Natural killer cell treated with Interleukin-12 subunit alpha and Interleukin-12 subunit beta and Interleukin-15 and Interleukin-18, amount 100 ng/mL, for 72 hours (primary cell): Measurements from ENCODE around the gene CDK10. TPM values are rescaled to one million over a fixed set of nuclear protein-coding genes. Genes with fewer than 3 reads are reported as not detected.

Source experiments
- ATAC-seq, 2 donors: fragments of 150-1000 bp; cut with Tn5 transposase in 1 of 2; sonication (Bioruptor Pico), chemical (Tn5 transposase) in 1 of 2; 2 replicates each; pipeline ENCODE4 v1.10.0; 2021
- DNase-seq: peaks from one replicate; pipeline ENCODE4 v3.0.0; 2022; ENCODE audit warnings: low spot score
- H3K27ac Mint-ChIP-seq, 2 donors: 1 replicate in 1 of 2; 2 replicates in 1 of 2; pipeline ENCODE4 v1.8.0; 2022; ENCODE audit warnings: mixed read lengths in 2 of 2, mild to moderate bottlenecking in 1 of 2, moderate library complexity in 1 of 2
- H3K27me3 Mint-ChIP-seq, 2 donors: 1 replicate in 1 of 2; 2 replicates in 1 of 2; pipeline ENCODE4 v1.8.0; 2022; ENCODE audit warnings: mixed read lengths in 2 of 2
- H3K36me3 Mint-ChIP-seq: one replicate; pipeline ENCODE4 v1.8.0; 2022; ENCODE audit warnings: mixed read lengths
- H3K4me1 Mint-ChIP-seq, 2 donors: 1 replicate in 1 of 2; 2 replicates in 1 of 2; pipeline ENCODE4 v1.8.0; 2022; ENCODE audit warnings: low read depth in 2 of 2, mixed read lengths in 2 of 2, mild to moderate bottlenecking in 1 of 2
- H3K4me3 Mint-ChIP-seq: one replicate; pipeline ENCODE4 v1.8.0; 2022; ENCODE audit warnings: mixed read lengths
- H3K9me3 Mint-ChIP-seq: 2 replicates; pipeline ENCODE4 v1.8.0; 2022; ENCODE audit warnings: mixed read lengths
- total RNA-seq, 2 donors: library from RNA; stranded (reverse); gene quantifications; one replicate each; pipeline ENCODE4 v1.2.3, GENCODE V29; 2022

Gene CDK10
- total RNA-seq, 2 donors from 2014 or later: 60.8 to 115 TPM

DNA sequence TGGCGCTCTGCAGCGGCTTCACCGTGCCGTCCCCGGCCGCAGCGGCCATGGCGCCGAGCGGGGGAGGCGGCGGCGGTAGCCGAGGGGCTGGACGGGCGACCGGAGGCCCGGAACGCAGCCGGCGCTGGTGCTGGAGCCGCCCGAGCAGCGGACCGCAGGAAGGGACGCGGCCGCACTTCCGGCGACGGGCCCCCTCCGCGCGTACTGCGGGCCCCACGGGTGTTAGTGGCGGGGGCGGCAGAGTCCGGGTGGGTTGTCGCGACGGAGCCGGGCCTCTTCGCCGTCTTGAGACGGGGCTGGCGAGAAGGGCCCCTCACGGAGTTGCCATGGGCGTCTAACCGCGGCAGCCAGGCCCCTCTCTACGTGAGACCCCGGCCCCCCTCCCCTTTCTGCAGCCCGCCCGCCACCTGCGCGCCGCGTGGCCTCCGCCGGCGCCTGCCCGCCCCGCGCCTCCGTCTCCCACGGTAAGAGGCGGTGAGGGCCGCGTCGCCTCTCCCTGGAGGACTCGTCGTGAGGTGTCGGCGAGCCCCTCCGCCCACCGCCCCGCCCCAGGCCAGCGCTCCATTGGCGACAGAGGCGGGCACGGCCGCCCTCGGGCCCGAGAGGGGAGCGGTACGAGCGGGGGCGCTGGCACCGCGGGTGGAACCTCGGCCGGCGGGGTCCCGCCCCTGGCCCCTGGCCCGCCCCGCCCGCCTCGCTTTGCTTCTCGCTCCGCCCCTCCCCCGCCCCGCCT, 34.5 kb downstream of the CDK10 start, which contains the start of the genes VPS9D1 and ZNF276:
VPS9D1 (minus strand) TSS at position 86 of the 733 bp plus-strand sequence; CDS start at position 49, 37 bp downstream.
ZNF276 (plus strand) TSS at position 725 of the 733 bp plus-strand sequence. CDS start 104 bp downstream, outside the sequence.
- Mint-ChIP-seq H3K9me3 (no peaks in the 10 kb centered on the region), H3K27ac (peak within 1 kb of the TSS; percentile 95 to 96), H3K4me3 (peak within 1 kb of the TSS; percentile 97), H3K27me3 (no peaks in the 10 kb centered on the region), H3K36me3 (no peaks in the 10 kb centered on the region), H3K4me1 (peaks cover 45 to 46% of the 10 kb centered on the region in 2 donors)
- DNase-seq (peak; percentile 87), ATAC-seq (peak; percentile 67 to 80)

DNA sequence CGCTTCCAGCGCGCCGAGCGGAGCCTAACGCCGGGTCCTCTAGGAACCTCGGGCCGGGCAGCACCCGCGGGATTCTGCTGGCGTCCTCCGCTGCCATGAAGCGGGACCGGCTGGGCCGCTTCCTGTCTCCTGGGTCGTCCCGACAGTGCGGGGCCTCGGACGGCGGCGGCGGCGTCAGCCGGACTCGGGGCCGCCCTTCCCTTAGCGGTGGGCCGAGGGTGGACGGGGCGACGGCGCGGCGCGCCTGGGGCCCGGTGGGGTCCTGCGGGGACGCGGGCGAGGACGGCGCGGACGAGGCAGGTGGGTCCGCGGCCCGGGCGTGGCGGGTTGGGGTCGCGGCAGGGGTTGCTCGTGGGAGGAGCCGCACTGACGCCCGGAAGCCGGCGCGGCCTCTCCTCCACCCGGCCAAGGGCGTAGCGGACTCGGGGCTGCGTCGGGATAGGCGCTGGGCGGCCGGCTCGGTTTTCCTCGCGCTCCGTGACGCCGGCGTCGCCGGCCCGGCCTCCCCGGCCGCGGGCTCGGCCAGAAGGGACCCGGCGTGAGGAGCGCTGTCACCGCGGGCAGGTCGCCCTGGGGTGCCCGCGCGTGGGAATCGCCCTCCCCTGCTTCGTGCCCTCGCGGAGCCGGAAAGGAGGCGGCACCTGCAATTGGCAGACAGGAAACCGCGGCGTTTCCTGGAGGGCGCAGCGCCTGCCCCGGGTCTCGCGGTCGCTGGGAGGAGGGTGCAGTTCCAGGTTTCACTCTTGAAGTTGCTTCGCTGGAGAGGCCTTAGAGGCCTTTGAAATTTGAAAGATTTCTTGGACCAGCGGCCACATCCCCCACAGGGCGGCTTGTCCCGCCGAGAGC, 35.3 kb downstream of the CDK10 start:
- Mint-ChIP-seq H3K27ac (peak overlapping the region in 1 of 2 donors; percentile 95), H3K36me3 (no peaks in the 10 kb centered on the region), H3K27me3 (no peaks in the 10 kb centered on the region), H3K9me3 (no peaks in the 10 kb centered on the region), H3K4me3 (peak overlapping the region; percentile 97), H3K4me1 (peaks cover 45 to 46% of the 10 kb centered on the region in 2 donors)
- peak; percentile 55 to 59 for ATAC-seq
- peak; percentile 87 for DNase-seq

DNA sequence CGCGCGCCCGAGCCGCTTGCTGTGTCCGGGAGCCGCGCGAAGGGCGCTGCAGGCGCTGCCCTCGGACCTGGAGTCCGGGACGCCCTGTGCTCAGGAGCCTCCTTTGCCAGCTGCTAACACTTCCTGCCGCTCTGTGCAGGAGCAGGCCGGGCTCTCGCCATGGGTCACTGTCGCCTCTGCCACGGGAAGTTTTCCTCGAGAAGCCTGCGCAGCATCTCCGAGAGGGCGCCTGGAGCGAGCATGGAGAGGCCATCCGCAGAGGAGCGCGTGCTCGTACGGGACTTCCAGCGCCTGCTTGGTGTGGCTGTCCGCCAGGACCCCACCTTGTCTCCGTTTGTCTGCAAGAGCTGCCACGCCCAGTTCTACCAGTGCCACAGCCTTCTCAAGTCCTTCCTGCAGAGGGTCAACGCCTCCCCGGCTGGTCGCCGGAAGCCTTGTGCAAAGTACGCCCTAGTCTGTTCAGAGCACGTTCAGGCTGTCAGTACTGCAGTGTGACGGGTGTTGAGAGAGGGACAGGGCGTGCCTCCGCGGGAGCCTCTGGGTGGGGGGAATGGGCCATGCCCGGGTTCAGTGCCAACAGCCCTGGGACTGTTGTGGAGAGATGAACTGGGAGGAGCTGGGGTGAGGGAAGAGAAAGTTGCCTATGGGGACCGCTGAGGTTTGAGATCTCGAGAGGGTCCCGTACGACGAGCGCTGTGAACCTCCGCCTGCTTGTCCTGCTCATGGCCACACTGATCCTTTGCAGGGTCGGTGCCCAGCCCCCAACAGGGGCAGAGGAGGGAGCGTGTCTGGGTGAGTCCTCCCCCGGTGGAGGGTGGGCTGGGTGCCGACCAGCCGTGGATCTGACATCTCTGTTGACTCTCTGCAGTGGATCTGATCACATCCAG, 36.1 kb downstream of the CDK10 start:
- no peaks in the 10 kb centered on the region for H3K27me3 Mint-ChIP-seq
- ATAC-seq: peak; percentile 54 to 61
- no peaks in the 10 kb centered on the region for H3K36me3 Mint-ChIP-seq
- H3K4me1 Mint-ChIP-seq: peaks cover 46 to 48% of the 10 kb centered on the region in 2 donors
- peak; percentile 85 for DNase-seq
- peak overlapping the region; percentile 92 to 95 for H3K27ac Mint-ChIP-seq
- no peaks in the 10 kb centered on the region for H3K9me3 Mint-ChIP-seq
- peak overlapping the region; percentile 97 for H3K4me3 Mint-ChIP-seq

DNA sequence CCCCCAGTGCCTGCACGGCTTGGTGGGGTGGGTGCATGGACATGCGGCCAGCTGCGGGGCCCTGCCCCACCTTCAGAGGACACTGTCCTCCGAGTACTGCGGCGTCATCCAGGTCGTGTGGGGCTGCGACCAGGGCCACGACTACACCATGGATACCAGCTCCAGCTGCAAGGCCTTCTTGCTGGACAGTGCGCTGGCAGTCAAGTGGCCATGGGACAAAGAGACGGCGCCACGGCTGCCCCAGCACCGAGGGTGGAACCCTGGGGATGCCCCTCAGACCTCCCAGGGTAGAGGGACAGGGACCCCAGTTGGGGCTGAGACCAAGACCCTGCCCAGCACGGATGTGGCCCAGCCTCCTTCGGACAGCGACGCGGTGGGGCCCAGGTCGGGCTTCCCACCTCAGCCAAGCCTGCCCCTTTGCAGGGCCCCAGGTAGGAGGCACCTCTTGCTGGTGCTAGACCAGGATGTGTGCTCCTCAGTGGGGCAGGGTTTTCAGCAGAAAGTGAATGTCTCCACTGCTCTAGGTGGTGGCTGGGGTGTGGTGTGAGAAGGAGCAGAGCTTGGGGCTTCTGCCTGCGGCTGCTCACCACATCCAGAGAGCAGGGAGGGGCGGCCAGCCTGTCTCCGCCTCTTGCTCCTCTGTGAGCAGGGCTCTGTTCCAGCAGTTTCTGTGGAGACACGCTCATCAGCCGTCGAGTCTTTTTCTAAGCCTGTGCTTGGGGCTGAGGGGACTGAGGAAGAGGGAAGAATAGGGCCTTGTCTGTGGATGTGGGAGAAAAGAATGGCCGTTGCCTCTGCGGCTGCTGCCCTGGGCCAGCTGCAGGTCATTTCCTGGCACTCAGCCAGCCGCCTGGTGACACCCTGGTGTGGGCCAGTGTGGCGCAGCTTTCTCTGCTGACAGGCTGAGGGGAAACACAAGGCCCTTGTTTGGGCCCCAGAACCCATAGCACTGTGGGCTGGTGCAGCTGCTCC, 37.1 kb downstream of the CDK10 start:
- DNase-seq (peak; percentile 87), ATAC-seq (peak; percentile 67 to 70)
- H3K9me3 Mint-ChIP-seq: no peaks in the 10 kb centered on the region
- peaks cover 42 to 46% of the 10 kb centered on the region in 2 donors for H3K4me1 Mint-ChIP-seq
- peak overlapping the region; percentile 92 to 95 for H3K27ac Mint-ChIP-seq
- peak overlapping the region; percentile 97 for H3K4me3 Mint-ChIP-seq
- H3K36me3 Mint-ChIP-seq: no peaks in the 10 kb centered on the region
- H3K27me3 Mint-ChIP-seq: no peaks in the 10 kb centered on the region

DNA sequence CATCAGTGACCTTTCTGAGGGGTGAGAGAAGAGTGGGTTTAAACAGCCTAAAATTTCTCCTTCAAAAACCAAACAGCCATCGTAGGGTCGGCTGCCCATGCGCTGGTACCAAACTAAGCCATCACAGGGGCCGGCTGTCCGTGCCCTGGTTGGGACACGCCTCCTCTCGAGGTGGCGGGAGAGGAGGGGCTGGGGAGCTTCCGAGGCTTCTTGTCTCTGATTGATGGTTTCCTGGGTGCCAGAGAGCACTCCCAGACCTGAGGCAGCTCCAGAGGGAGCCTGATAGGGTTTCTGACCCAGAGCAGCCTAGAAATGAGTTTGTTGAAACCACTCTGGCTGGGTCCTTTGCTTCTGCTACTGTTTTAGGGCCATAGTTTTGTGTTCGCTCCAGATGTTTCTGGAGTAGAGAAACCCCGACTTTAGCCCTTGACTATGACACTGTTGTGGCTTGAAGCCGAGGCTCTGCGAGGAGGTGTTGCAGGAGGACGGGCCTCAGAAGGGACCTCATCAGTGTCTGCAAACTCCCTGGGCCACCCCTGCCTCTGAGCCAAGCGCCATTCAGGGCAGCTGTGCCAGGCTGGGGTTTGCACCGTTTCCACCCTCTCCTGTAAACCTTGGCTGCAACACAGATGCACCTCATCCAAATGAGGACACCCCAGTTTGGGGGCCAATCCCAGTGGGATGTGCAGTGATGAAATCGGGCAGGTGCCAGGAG, 41.1 kb downstream of the CDK10 start:
- Mint-ChIP-seq H3K27me3 (no peaks in the 10 kb centered on the region), H3K36me3 (peaks cover 10% of the 10 kb centered on the region), H3K9me3 (no peaks in the 10 kb centered on the region), H3K27ac (peak overlapping the region; percentile 47 to 86), H3K4me1 (peaks cover 30 to 42% of the 10 kb centered on the region in 2 donors), H3K4me3 (peak overlapping the region; percentile 41)
- DNase-seq: no peak
- ATAC-seq: no peak

DNA sequence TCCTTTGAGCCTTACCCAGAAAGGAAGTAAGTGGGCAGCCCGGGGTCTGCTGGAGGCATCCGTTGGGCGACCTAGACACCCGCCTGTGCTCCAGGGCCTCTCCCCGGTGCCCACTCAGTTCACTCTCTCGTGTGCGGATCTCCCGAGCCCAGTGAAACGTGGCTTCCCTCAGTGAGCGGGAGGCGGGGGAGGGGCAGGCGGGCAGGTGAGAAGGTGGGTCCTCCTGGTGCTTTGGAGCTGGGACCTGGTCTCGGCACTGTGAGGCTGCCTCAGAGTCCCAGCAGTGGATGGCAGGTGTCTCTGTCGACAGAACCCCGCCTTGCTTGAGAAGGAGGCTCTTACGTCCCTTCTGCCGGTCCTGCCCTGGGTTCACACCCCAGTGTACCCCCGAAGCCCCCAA, 42.8 kb downstream of the CDK10 start:
- H3K36me3 Mint-ChIP-seq: peaks cover 10% of the 10 kb centered on the region
- H3K27me3 Mint-ChIP-seq: no peaks in the 10 kb centered on the region
- H3K9me3 Mint-ChIP-seq: no peaks in the 10 kb centered on the region
- ATAC-seq (no peak), DNase-seq (no peak)
- no peak overlapping the region for H3K4me3 Mint-ChIP-seq
- H3K4me1 Mint-ChIP-seq: peaks cover 14 to 33% of the 10 kb centered on the region in 2 donors
- peak overlapping the region in 1 of 2 donors; percentile 75 for H3K27ac Mint-ChIP-seq

DNA sequence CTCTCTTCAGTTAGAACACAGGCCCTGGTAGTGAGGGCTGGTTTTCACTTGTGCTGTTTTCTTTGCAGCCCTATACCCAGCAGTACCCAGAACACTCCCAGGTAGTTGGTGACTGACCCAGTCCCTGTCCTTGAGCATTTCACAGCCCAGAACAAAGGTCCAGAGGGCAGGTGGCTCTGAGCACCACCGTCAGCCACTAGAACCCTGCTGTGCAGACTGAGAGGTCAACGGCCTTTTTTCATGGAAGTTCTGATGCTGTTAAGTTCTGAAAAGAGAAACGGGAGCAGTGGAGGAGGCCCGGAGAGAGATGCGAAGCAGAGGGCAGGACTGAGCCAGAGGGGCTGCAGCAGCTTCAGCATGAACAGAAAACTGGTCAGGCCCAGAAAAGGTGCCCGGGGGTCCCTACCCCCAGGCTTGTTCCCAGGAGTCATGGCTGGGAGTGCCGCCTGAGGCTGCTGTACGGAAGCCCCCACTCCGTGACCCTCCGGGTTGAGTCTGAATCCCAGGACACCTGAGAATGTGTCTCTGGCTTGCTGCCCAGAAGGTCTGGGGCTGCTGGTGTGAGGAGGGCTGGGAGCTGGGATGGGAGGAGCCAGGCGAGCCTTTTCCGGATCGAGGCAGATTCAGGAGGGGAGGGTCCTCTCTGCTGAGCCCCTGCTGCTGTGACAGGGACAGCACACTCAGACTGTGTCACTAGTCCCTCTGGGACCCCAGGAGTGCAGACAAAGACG, 43.5 kb downstream of the CDK10 start:
- no peak for DNase-seq
- ATAC-seq: no peak
- peak overlapping the region in 1 of 2 donors; percentile 57 for H3K27ac Mint-ChIP-seq
- H3K36me3 Mint-ChIP-seq: peaks cover 10% of the 10 kb centered on the region
- H3K4me3 Mint-ChIP-seq: no peak overlapping the region
- no peaks in the 10 kb centered on the region for H3K9me3 Mint-ChIP-seq
- H3K4me1 Mint-ChIP-seq: peaks cover 9 to 32% of the 10 kb centered on the region in 2 donors
- H3K27me3 Mint-ChIP-seq: no peaks in the 10 kb centered on the region

DNA sequence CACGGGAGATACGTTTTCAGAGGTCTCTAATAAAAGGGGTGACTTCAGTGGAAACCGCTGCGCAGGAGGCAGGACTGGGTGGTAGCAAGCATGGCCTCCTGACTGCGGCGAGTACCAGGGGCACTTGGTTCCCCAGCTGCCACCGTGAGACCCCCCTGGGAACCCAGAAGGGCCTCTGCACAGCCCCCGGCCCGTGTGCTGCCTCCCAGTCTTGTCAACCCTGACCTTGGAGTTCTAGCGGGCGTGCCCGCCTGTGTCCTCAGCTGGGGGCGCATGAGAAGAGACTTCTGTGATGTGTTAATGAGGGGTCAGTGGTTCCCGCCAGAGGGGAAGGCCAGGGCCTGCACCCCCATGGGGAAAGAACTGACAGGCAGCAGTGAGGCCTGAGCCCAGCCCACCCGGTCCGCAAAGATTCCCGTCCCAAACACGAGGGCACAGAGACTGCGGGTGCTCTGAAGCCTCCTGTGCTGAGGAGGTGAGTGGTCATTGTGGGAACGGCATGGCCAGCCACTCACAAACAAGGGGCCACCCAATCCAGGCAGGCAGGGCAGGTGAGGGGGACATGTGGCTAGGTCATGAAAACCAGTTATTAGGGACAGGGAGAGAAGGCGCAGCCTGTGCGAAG, 44.2 kb downstream of the CDK10 start:
- no peaks in the 10 kb centered on the region for H3K27me3 Mint-ChIP-seq
- H3K36me3 Mint-ChIP-seq: peaks cover 10% of the 10 kb centered on the region
- H3K4me3 Mint-ChIP-seq: no peak overlapping the region
- peaks cover 9 to 32% of the 10 kb centered on the region in 2 donors for H3K4me1 Mint-ChIP-seq
- H3K9me3 Mint-ChIP-seq: no peaks in the 10 kb centered on the region
- H3K27ac Mint-ChIP-seq: peak overlapping the region in 1 of 2 donors; percentile 83
- no peak for ATAC-seq
- no peak for DNase-seq

DNA sequence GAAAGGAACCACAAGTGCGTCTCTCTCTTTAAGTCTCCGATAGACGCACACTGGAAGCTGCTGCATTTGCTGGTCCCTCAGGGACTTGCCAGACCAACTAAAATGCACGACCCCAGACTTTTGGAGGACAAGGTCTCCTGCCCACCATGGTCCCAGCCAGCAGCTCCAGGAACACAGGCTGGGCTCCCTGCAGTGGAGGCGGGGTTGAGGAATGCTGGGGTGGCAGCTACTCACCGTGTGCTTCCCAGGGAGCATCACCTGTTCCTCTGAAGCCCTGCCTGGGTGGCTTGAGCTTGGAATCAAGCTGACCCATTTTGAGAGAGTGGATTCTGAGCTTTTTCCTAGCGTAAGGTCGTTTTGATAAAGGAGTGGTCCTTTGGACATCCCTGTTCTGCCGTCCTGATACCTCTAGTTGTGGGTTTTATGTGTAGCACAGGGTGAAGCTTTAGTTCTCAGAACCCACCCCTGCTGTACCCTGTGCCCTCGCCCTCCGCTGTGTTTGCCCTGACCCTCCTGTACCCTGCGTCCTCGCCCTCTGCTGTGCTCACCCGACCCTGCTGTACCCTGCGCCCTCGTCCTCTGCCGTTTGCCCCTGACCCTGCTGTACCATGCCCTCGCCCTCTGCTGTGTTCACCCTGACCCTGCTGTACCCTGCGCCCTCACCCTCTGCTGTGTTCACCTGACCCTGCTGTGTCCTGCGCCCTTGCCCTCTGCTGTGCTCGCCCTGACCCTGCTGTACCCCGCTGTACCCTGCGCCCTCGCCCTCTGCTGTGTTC, 45.8 kb downstream of the CDK10 start:
- H3K4me1 Mint-ChIP-seq: peaks cover 16 to 34% of the 10 kb centered on the region in 2 donors
- no peaks in the 10 kb centered on the region for H3K27me3 Mint-ChIP-seq
- ATAC-seq (peak in 1 of 2 donors; percentile 16), DNase-seq (no peak)
- peaks cover 10% of the 10 kb centered on the region for H3K36me3 Mint-ChIP-seq
- peak overlapping the region; percentile 53 to 83 for H3K27ac Mint-ChIP-seq
- no peak overlapping the region for H3K4me3 Mint-ChIP-seq
- H3K9me3 Mint-ChIP-seq: no peaks in the 10 kb centered on the region

DNA sequence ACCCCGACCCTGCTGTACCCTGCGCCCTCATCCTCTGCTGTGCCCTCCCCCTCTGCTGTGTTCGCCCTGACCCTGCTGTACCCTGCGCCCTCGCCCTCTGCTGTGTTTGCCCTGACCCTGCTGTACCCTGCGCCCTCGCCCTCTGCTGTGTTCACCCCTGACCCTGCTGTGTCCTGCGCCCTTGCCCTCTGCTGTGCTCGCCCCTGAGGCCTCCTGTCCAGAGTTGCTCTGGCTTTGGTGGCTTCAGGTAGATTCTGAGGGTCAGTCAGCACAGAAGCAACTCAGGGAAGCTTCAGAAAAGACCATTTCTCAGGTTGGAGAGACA, 46.4 kb downstream of the CDK10 start:
- ATAC-seq: no peak
- peaks cover 10% of the 10 kb centered on the region for H3K36me3 Mint-ChIP-seq

More for the DNA sequence above, 46.4 kb downstream of the CDK10 start:
- Mint-ChIP-seq H3K27ac (peak overlapping the region; percentile 53 to 83), H3K9me3 (no peaks in the 10 kb centered on the region), H3K4me1 (peaks cover 21 to 36% of the 10 kb centered on the region in 2 donors), H3K27me3 (no peaks in the 10 kb centered on the region), H3K4me3 (no peak overlapping the region)
- no peak for DNase-seq
